Brain microvascular endothelial cell (primary cell): Measurements from ENCODE around the gene POU2F3.

Experiments used
- DNase-seq: peaks from one replicate; pipeline ENCODE4 v3.0.0-alpha.2; 2020
- H3K27ac ChIP-seq: fragments of 250-450 bp; sonication (Bioruptor Pico); 2 replicates; pipeline ENCODE4 v1.5.1; 2020; ENCODE audit warnings: mild to moderate bottlenecking, moderate library complexity
- H3K27me3 ChIP-seq: fragments of 250-450 bp; sonication (Bioruptor Pico); replicated peaks from 2 replicates; pipeline ENCODE4 v1.5.1; 2020; ENCODE audit warnings: mild to moderate bottlenecking
- H3K36me3 ChIP-seq: fragments of 250-450 bp; sonication (Bioruptor Pico); replicated peaks from 2 replicates; pipeline ENCODE4 v1.5.1; 2020; ENCODE audit warnings: mild to moderate bottlenecking
- H3K4me3 ChIP-seq: 2 replicates; pipeline ENCODE4 v1.5.1; 2011; ENCODE audit warnings: low read depth, mild to moderate bottlenecking, control low read depth, low read length, moderate library complexity
- CTCF ChIP-seq: IDR thresholded peaks from 2 replicates; pipeline ENCODE4 v1.5.1; 2011; ENCODE audit warnings: low read depth, mild to moderate bottlenecking, moderate library complexity, low read length, control low read depth, inconsistent platforms; ENCODE audit errors: missing control alignments
- in situ Hi-C: cut with HindIII; loops from 2 replicates; pipeline ENCODE4 v1.10.0; 2017; ENCODE audit warnings: low sequenced_read_pairs, low pct_ligation_motif_present

Gene POU2F3

DNA sequence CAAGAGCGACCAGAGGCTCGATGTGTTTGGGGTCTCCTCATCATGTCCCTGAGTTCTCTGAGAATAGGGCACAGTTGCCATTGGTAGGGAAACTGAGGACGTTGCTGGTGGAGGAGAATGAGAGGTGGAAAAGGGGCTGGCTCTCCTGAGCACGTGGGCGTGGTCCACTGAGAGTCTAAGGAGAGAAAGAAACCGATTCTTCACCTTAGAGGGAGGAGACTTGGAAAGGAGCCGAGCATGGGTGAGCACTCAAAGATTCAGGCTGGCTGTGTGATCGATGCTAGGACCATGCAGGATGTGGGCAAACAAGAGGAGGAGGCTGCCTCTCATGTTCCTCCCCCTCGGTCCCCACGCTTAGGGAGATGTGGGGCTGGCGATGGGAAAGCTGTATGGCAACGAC lies 65.3 kb downstream of the POU2F3 start:
- no peak for DNase-seq
- Histone ChIP-seq H3K4me3 (no peak overlapping the region), H3K27ac (no peak overlapping the region), H3K27me3 (no peaks in the 10 kb centered on the region), H3K36me3 (no peaks in the 10 kb centered on the region)
- in situ Hi-C loops = no loop called here
- no peak for TF ChIP-seq CTCF

- peak; percentile 83 for TF ChIP-seq CTCF
- Histone ChIP-seq H3K27ac (no peak overlapping the region), H3K27me3 (no peaks in the 10 kb centered on the region), H3K4me3 (no peak overlapping the region), H3K36me3 (no peaks in the 10 kb centered on the region)
- peak; percentile 86 for DNase-seq
- in situ Hi-C loops = no loop called here
Observed at GRCh38 chr11:120306519-120307242, 66.7 kb downstream of the POU2F3 start.

DNA sequence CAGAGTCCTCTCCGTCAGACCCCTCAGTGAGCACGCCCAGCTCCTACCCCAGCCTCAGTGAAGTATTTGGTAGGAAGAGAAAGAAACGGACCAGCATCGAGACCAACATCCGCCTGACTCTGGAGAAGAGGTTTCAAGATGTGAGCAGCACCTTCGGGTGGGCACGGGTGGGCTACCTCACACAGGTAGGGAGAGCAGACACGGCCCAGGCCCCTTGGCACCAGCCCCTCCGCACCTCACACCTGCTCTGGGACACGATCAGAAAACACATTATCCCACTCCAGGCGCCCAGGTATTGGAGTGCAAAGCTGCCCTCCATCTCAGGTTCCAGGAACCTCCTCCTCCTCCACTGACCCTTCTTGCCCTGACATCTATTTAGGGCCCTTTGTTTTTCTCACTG lies 67.5 kb downstream of the POU2F3 start:
- in situ Hi-C loops = no loop called here
- TF ChIP-seq CTCF = no peak
- H3K27ac ChIP-seq = no peak overlapping the region
- DNase-seq = no peak
- H3K36me3 ChIP-seq = no peaks in the 10 kb centered on the region
- no peak overlapping the region for H3K4me3 ChIP-seq
- H3K27me3 ChIP-seq = no peaks in the 10 kb centered on the region

DNA sequence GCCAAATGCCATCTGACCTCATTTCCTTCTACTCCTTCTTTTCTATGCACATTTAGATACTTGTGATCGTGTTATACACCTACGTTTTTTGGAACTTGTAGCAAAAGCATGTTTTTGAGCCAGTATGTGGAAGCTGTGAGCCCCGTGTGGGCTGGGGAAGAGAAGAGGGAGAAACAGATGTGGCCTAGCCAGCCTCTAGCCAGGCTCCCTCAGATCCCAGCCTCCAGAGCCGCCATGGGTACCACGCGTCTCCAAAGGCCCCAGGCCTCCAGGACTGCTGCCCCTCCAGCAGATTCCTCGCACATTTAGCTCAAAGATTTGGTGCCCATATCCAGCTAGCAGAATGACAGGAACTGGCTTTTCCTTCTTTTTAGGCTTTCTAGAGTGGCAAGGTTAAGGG lies 68.1 kb downstream of the POU2F3 start:
- Histone ChIP-seq H3K27ac (no peak overlapping the region), H3K27me3 (no peaks in the 10 kb centered on the region), H3K4me3 (no peak overlapping the region), H3K36me3 (no peaks in the 10 kb centered on the region)
- in situ Hi-C loops = no loop called here
- no peak for TF ChIP-seq CTCF
- no peak for DNase-seq

GRCh38 chr11:120310870-120311269 lies 70.9 kb downstream of the POU2F3 start:
- DNase-seq = no peak
- Histone ChIP-seq H3K27me3 (no peaks in the 10 kb centered on the region), H3K4me3 (no peak overlapping the region), H3K36me3 (no peaks in the 10 kb centered on the region), H3K27ac (no peak overlapping the region)
- in situ Hi-C loops = no loop called here
- no peak for TF ChIP-seq CTCF

DNA sequence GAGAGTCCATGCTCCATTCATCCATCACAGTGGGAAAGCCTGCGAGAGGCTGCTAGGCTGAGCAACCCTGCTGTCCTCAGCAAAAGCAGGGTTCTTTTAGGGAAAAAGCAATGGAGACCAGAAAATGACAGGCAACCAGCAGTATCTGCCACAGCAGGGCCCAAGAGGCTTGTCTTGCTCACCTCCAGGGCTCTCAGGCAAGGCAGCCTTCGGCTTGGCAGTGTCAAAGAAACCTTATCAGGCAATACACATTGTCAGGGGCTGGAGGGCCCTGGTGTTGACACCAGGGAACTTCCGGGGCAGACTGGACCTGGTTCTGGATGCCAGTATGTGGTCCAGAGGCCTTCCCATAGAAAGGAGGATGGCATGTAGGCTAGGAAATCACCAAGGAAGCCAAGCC lies 74.9 kb downstream of the POU2F3 start:
- no peak overlapping the region for H3K4me3 ChIP-seq
- no peaks in the 10 kb centered on the region for H3K27me3 ChIP-seq
- no peak for DNase-seq
- H3K27ac ChIP-seq = no peak overlapping the region
- no peak for TF ChIP-seq CTCF
- H3K36me3 ChIP-seq = no peaks in the 10 kb centered on the region
- in situ Hi-C loops = no loop called here
